ENCODE results near the gene OS9. TPM values are rescaled to one million over a fixed set of nuclear protein-coding genes. Genes with fewer than 3 reads are reported as not detected.

Gene OS9
- total RNA-seq, 2 experiments from 2014 or later = 108 to 112 TPM

DNA sequence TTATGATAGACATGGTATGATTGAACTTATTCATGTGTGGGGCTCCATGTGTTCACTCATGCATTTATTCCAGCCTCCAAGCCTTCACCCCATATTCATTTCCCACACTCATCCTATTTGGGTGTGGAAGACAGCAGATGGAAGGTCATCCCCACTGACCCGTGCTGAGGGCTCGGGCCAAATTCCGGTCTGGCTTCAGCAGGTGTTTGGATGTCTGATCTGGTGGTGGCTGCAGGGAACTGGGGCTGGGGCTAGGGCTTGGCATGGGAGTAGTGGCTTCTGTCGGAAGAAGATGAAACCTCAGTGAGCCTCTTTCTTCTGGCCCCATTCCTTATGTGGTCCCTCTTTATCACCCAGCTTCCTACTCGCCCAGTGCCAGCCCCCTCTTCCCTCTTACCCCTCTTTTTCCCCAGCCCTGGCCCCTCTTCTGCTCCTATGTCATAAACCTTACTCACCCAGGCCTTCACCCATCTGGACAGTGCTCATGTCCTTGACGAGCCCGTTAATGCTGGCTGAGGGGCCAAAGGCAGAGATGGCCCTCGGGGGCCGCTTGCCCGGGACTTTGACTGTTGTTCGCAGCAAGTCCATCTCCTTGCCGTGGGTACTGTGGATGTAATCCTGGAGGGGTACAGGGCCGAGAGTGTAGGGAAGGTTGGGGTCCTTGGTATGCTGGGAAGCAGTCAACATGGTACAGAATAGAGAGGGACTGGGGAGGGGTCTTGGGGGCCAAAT lies 36.6 kb downstream of the OS9 start:
- peaks cover 93% of the 10 kb centered on the region for H3K36me3 ChIP-seq (ENCODE audit: insufficient read depth, low read length)
- Mint-ChIP-seq H3K36me3 (ENCODE audit: low read depth) (peaks cover 93% of the 10 kb centered on the region), H3K9me3 (no peaks in the 10 kb centered on the region), H3K4me1 (ENCODE audit: low read depth) (peaks cover 12% of the 10 kb centered on the region), H3K27me3 (no peaks in the 10 kb centered on the region), H3K4me3 (no peak overlapping the region), H3K27ac (no peak overlapping the region)
- H3K9me3 ChIP-seq (ENCODE audit: control insufficient read depth in 1 of 2, insufficient read depth in 1 of 2, low read length in 2 of 2) = peaks cover 0 to 12% of the 10 kb centered on the region in 2 experiments
- TF ChIP-seq, protein P1, sequence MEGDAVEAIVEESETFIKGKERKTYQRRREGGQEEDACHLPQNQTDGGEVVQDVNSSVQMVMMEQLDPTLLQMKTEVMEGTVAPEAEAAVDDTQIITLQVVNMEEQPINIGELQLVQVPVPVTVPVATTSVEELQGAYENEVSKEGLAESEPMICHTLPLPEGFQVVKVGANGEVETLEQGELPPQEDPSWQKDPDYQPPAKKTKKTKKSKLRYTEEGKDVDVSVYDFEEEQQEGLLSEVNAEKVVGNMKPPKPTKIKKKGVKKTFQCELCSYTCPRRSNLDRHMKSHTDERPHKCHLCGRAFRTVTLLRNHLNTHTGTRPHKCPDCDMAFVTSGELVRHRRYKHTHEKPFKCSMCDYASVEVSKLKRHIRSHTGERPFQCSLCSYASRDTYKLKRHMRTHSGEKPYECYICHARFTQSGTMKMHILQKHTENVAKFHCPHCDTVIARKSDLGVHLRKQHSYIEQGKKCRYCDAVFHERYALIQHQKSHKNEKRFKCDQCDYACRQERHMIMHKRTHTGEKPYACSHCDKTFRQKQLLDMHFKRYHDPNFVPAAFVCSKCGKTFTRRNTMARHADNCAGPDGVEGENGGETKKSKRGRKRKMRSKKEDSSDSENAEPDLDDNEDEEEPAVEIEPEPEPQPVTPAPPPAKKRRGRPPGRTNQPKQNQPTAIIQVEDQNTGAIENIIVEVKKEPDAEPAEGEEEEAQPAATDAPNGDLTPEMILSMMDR (IDR thresholded peaks at IDR 0.05) = no peak
- peaks cover 6% of the 10 kb centered on the region for H3K4me1 ChIP-seq (ENCODE audit: insufficient read depth, low read length)
- DNase-seq (no peak), ATAC-seq (ENCODE audit: poor library complexity) (no peak)
- intact Hi-C loops (cut with DNase I, micrococcal nuclease) = no loop called here
- ChIA-PET CTCF (no interaction called here), POLR2A (no interaction called here)
- H3K27ac ChIP-seq (ENCODE audit: low read depth in 1 of 2, low read length in 2 of 2) = no peak overlapping the region
- no peaks in the 10 kb centered on the region for H3K27me3 ChIP-seq (ENCODE audit: control insufficient read depth in 1 of 2, insufficient read depth in 2 of 2, low read length in 2 of 2)
- no peak overlapping the region for H3K4me3 ChIP-seq (ENCODE audit: low read length)

DNA sequence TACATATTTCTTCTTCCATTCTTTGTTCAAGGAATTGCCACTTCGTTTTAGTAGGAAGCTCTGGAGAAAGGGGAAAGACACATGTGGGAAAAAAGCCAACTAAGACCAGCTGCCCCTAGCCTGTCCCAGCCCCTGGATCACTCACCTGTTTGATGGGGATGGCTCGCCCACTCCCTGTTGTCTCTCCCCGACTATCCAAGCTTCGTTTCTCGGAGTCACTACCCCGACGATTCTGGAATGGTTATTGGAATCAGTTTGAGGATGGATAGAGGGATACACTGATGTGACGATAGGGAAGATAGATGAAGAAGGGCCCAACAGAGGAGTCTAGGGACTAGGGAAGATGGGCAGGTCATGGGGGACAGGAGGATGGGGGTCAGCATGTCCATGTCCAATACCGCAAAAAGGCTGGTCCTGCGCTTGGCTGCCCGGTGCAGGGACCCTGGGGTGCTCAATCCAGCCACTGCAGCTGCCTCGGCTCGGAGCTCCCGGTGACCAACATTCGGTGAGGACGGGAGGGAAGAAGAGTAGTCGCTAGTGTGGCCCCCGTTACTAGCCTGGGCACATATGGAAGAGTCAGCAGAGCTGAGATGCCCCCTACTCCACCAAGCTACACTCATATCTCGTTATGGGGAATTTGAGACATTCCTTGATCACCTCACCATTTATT lies 37.6 kb downstream of the OS9 start:
- intact Hi-C loops (cut with DNase I, micrococcal nuclease) = no loop called here
- no peak for ATAC-seq (ENCODE audit: poor library complexity)
- CTCF ChIA-PET = no interaction called here

DNA sequence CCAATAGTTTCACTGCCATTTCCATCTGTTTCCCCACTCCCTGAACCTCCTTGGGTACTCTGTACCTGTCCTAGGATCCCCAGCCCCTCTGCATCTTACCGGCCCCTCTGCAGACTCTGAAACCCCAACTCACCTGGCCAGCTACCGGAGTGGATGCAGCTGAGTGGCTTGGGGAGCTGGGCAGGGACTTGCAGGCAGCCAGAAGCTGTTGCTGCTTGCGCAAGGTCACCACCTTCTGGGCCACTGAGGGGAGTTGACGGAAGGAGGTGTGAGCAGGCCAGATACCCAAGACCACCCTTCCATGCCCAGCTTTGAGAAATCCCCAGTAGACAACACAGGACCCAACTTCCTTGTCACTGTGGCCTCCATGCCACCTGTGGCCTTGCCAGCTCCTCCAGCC lies 38.3 kb downstream of the OS9 start:
- no peaks in the 10 kb centered on the region for H3K27me3 Mint-ChIP-seq
- H3K4me3 Mint-ChIP-seq = no peak overlapping the region
- intact Hi-C loops (cut with DNase I, micrococcal nuclease) = no loop called here
- ATAC-seq (ENCODE audit: poor library complexity) (no peak), DNase-seq (no peak)
- H3K27ac ChIP-seq (ENCODE audit: low read depth in 1 of 2, low read length in 2 of 2) = no peak overlapping the region
- H3K9me3 ChIP-seq (ENCODE audit: control insufficient read depth in 1 of 2, insufficient read depth in 1 of 2, low read length in 2 of 2) = peaks cover 0 to 6% of the 10 kb centered on the region in 2 experiments
- CTCF ChIA-PET = interaction anchor here (1.3 kb wide), 1 partner anchor 27 kb away, joined by 3 read pairs; no protein-coding TSS in a partner anchor
- peaks cover 97% of the 10 kb centered on the region for H3K36me3 ChIP-seq (ENCODE audit: insufficient read depth, low read length)
- peaks cover 21% of the 10 kb centered on the region for H3K4me1 Mint-ChIP-seq (ENCODE audit: low read depth)
- no peaks in the 10 kb centered on the region for H3K27me3 ChIP-seq (ENCODE audit: control insufficient read depth in 1 of 2, insufficient read depth in 2 of 2, low read length in 2 of 2)
- H3K4me1 ChIP-seq (ENCODE audit: insufficient read depth, low read length) = peaks cover 13% of the 10 kb centered on the region
- TF ChIP-seq, protein P1 (IDR thresholded peaks at IDR 0.05) = no peak
- H3K4me3 ChIP-seq (ENCODE audit: low read length) = no peak overlapping the region
- POLR2A ChIA-PET = interaction anchor here (1.7 kb wide), 1 partner anchor 9 kb away, joined by 6 read pairs; no protein-coding TSS in a partner anchor
- peaks cover 93% of the 10 kb centered on the region for H3K36me3 Mint-ChIP-seq (ENCODE audit: low read depth)
- no peak overlapping the region for H3K27ac Mint-ChIP-seq
- no peaks in the 10 kb centered on the region for H3K9me3 Mint-ChIP-seq

More for the DNA sequence above, 37.6 kb downstream of the OS9 start:
- H3K27me3 ChIP-seq (ENCODE audit: control insufficient read depth in 1 of 2, insufficient read depth in 2 of 2, low read length in 2 of 2) = no peaks in the 10 kb centered on the region
- H3K36me3 ChIP-seq (ENCODE audit: insufficient read depth, low read length) = peaks cover 97% of the 10 kb centered on the region
- POLR2A ChIA-PET = interaction anchor here (1.7 kb wide), 1 partner anchor 9 kb away, joined by 6 read pairs; no protein-coding TSS in a partner anchor
- Mint-ChIP-seq H3K4me3 (no peak overlapping the region), H3K27me3 (no peaks in the 10 kb centered on the region), H3K4me1 (ENCODE audit: low read depth) (peaks cover 17% of the 10 kb centered on the region), H3K9me3 (no peaks in the 10 kb centered on the region), H3K27ac (no peak overlapping the region), H3K36me3 (ENCODE audit: low read depth) (peaks cover 95% of the 10 kb centered on the region)
- peaks cover 6% of the 10 kb centered on the region for H3K4me1 ChIP-seq (ENCODE audit: insufficient read depth, low read length)
- peaks cover 0 to 12% of the 10 kb centered on the region in 2 experiments for H3K9me3 ChIP-seq (ENCODE audit: control insufficient read depth in 1 of 2, insufficient read depth in 1 of 2, low read length in 2 of 2)
- H3K27ac ChIP-seq (ENCODE audit: low read depth in 1 of 2, low read length in 2 of 2) = no peak overlapping the region
- no peak overlapping the region for H3K4me3 ChIP-seq (ENCODE audit: low read length)
- DNase-seq = no peak
- TF ChIP-seq, protein P1 (IDR thresholded peaks at IDR 0.05) = no peak
